GM12891 (cell line): ENCODE data around the gene HUS1.

Source experiments
- PAX5 ChIP-seq: IDR thresholded peaks from 2 replicates; pipeline ENCODE4 v1.6.1; 2011; ENCODE audit warnings: low read length, moderate library complexity, mild to moderate bottlenecking; ENCODE audit not compliant: insufficient read depth, severe bottlenecking
- POLR2A ChIP-seq: IDR thresholded peaks from 2 replicates; pipeline ENCODE4 v1.6.1; 2011; ENCODE audit warnings: low read depth, low read length, control low read depth
- POLR2AphosphoS5 ChIP-seq: IDR thresholded peaks from 2 replicates; pipeline ENCODE4 v1.6.1; 2011; ENCODE audit warnings: low read depth, low read length, control low read depth
- SPI1 ChIP-seq: IDR thresholded peaks from 2 replicates; pipeline ENCODE4 v1.6.1; 2011; ENCODE audit warnings: low read depth, low read length, control low read depth
- TAF1 ChIP-seq: IDR thresholded peaks from 2 replicates; pipeline ENCODE4 v1.6.1; 2011; ENCODE audit warnings: low read depth, low read length, control low read depth

DNA sequence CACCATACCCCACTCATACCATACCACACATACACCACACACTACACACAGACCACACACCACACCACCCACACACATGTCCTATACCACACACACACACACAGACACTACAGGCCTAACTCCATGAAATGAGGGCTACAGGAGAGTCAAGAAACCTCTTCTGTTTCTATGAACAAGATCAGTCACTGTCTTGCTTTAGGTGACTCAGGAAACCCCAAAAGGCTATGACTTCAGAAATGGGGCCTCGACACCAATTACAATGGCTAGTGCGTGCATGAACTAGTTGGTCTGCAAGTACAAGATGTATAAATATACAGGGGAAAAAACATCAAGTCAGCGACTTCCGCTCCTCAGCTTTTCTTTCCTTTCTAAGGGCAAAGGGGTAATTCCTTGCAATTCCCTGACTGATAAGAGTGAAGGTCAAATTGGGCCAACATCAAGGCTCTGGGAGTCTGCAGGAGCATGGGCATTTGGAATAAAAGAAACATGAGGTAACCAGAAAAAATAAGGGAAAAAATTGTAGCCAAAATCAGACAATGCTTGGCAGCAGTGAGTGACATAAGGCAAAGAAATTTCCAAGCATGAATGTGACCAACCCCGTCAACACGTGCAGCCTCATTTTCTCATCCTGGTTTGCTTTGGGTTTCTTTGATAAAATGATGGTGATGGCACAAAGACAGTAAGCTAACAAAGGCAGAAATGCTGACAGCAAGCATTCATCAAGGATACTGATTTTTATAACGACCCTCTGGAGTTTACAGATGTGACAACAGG, 32.6 kb downstream of the HUS1 start:
- TF ChIP-seq POLR2A = no peak
- TF ChIP-seq POLR2AphosphoS5 = no peak
- no peak for TF ChIP-seq SPI1
- no peak for TF ChIP-seq TAF1
- no peak for TF ChIP-seq PAX5
